KMS-11 (cell line): ENCODE data around the gene KCNRG.
A peak's percentile ranks its signal among the peaks of the same experiment; 100 is the strongest.

ENCODE experiments used
- H2AFZ ChIP-seq: fragments of 200-600 bp; sonication (generic); 2 replicates; pipeline ENCODE4 v1.6.1; 2016; ENCODE audit warnings: antibody characterized with exemption, mixed run types, low read depth
- H3K27ac ChIP-seq: fragments of 200-600 bp; sonication (generic); 2 replicates; pipeline ENCODE4 v1.6.1; 2016; ENCODE audit warnings: mild to moderate bottlenecking, mixed run types
- H3K27me3 ChIP-seq: fragments of 200-600 bp; sonication (generic); 2 replicates; pipeline ENCODE4 v1.6.1; 2017; ENCODE audit warnings: mild to moderate bottlenecking, low read depth, mixed run types, moderate library complexity; ENCODE audit not compliant: insufficient read depth
- H3K36me3 ChIP-seq: fragments of 200-600 bp; sonication (generic); 2 replicates; pipeline ENCODE4 v1.6.1; 2017; ENCODE audit warnings: mild to moderate bottlenecking, mixed run types; ENCODE audit not compliant: insufficient read depth
- H3K4me1 ChIP-seq: fragments of 200-600 bp; sonication (generic); 2 replicates; pipeline ENCODE4 v1.6.1; 2016; ENCODE audit warnings: mild to moderate bottlenecking, low read depth, mixed run types; ENCODE audit not compliant: poor library complexity, severe bottlenecking
- H3K4me2 ChIP-seq: fragments of 200-600 bp; sonication (generic); 2 replicates; pipeline ENCODE4 v1.7.0; 2016; ENCODE audit warnings: mild to moderate bottlenecking, mixed run types
- H3K4me3 ChIP-seq: fragments of 200-600 bp; sonication (generic); IDR thresholded peaks from 2 replicates; pipeline ENCODE4 v1.6.1; 2017; ENCODE audit warnings: low read depth, low read length, mixed read lengths; ENCODE audit not compliant: insufficient read depth
- H3K79me2 ChIP-seq: fragments of 200-600 bp; sonication (generic); 2 replicates; pipeline ENCODE4 v1.6.1; 2016; ENCODE audit warnings: low read depth, mixed run types; ENCODE audit not compliant: insufficient read depth
- H3K9ac ChIP-seq: fragments of 200-600 bp; sonication (generic); 2 replicates; pipeline ENCODE4 v1.6.1; 2016; ENCODE audit warnings: mild to moderate bottlenecking, mixed run types
- H4K20me1 ChIP-seq: fragments of 200-600 bp; sonication (generic); 2 replicates; pipeline ENCODE4 v1.6.1; 2016; ENCODE audit warnings: mild to moderate bottlenecking, mixed run types; ENCODE audit not compliant: insufficient read depth
- TF ChIP-seq, protein P1 (sequence below): fragments of 200-600 bp; sonication (generic); conservative IDR thresholded peaks from 2 replicates; pipeline ENCODE4 v1.6.1; 2017; ENCODE audit warnings: low read depth, mild to moderate bottlenecking, antibody characterized with exemption, low read length, moderate library complexity, mixed read lengths

Gene KCNRG

DNA sequence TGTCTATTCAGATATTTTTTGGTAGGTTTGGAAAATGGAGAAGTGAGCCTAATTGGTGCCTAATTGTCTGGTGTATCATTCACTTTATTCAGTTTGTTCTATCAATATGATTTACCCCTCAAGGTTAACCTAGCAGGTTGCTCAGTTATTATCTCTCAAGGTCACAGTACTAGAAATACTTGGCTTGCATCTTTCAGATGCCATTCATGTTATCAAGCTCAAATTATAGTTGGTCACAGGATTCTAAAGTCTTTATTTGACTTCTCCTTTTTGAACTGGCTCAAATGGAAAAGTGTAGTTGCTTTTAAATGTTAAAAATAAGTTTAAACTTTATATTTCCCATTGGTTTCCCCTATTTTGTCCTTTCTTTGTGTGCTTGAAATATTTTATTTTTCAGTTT, 2.6 kb downstream of the KCNRG start:
- no peak overlapping the region for H3K9ac ChIP-seq
- TF ChIP-seq, protein P1, sequence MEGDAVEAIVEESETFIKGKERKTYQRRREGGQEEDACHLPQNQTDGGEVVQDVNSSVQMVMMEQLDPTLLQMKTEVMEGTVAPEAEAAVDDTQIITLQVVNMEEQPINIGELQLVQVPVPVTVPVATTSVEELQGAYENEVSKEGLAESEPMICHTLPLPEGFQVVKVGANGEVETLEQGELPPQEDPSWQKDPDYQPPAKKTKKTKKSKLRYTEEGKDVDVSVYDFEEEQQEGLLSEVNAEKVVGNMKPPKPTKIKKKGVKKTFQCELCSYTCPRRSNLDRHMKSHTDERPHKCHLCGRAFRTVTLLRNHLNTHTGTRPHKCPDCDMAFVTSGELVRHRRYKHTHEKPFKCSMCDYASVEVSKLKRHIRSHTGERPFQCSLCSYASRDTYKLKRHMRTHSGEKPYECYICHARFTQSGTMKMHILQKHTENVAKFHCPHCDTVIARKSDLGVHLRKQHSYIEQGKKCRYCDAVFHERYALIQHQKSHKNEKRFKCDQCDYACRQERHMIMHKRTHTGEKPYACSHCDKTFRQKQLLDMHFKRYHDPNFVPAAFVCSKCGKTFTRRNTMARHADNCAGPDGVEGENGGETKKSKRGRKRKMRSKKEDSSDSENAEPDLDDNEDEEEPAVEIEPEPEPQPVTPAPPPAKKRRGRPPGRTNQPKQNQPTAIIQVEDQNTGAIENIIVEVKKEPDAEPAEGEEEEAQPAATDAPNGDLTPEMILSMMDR = no peak
- H3K79me2 ChIP-seq = no peaks in the 10 kb centered on the region
- no peaks in the 10 kb centered on the region for H3K27me3 ChIP-seq
- H3K36me3 ChIP-seq = no peaks in the 10 kb centered on the region
- no peak overlapping the region for H3K27ac ChIP-seq
- no peaks in the 10 kb centered on the region for H3K4me1 ChIP-seq
- no peak overlapping the region for H3K4me2 ChIP-seq
- no peak overlapping the region for H3K4me3 ChIP-seq
- no peaks in the 10 kb centered on the region for H4K20me1 ChIP-seq
- H2AFZ ChIP-seq = no peak overlapping the region

DNA sequence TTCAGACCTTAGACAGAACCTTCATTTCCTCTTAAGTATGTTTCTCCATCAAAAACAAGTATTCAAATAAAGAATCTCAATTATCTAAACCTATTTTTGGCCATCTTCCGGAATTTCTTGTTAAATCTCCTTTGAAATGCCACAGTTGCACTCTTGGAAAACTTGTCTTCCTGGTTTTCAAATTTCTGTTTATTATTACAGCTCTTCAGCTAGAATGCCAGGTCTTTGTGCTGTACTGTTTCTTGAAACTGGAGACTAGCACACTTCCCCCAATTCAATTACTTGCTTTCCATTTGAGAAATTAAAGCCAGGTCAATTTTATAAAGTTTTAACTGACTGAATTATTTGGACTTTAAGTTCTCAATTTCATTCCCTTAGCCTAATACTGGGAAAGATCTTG, 10.2 kb downstream of the KCNRG start:
- no peaks in the 10 kb centered on the region for H3K79me2 ChIP-seq
- H3K9ac ChIP-seq = no peak overlapping the region
- TF ChIP-seq, protein P1 = no peak
- no peak overlapping the region for H2AFZ ChIP-seq
- no peak overlapping the region for H3K4me2 ChIP-seq
- no peaks in the 10 kb centered on the region for H3K36me3 ChIP-seq
- no peak overlapping the region for H3K4me3 ChIP-seq
- H3K4me1 ChIP-seq = peaks cover 37% of the 10 kb centered on the region
- H4K20me1 ChIP-seq = no peaks in the 10 kb centered on the region
- H3K27ac ChIP-seq = no peak overlapping the region
- no peaks in the 10 kb centered on the region for H3K27me3 ChIP-seq

DNA sequence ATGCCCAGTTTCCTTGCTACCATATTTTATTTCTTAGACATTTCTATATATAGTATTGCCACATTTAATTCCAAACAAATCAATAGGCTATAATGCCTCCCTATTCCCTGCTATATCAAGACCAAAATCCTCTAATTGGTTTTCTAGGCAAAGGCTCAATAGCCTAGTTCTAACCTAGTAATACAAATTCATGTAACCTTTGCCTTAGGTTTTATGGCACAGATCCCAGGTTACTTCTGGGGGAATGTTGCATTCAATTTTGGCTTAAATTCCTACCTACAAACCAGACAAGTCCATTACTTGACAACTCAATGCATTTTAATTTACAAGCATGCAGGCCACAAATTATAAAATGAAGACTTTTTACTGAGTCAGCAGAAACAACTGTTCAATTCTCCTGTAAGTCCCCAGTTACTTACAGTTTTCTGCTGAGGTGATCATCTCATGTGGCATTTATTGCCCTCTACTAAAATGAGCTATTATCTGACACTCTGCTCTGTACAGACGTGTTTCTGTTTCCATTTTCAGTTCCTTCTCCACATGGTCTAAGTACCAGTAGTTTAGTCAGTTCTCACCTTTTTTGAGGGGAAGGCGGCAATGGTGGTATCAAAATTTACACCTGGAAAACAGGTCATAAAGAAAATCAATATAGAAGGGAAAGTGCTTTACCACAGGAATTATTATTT, 11.7 kb downstream of the KCNRG start:
- H3K4me2 ChIP-seq = peak overlapping the region; percentile 9; the same call in 1 of the 2 replicates

DNA sequence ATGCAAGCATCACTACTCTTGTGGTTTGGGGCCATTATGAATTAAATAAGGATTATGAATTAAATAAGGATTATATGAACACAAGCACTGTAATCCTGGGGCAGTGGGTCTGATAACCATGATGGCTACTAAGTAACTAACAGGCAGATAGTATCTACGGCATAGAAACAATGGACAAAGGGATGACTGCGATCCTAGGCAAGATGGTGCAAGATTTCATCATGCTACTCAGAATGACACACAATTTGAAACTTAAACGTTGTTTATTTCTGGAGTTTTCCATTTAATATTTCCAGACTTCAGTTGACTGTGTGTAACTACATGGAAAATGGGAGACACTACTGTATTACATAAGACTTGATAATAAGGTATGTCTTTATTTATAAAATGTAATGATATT, 15.1 kb downstream of the KCNRG start:
- Histone ChIP-seq H3K4me1 (peaks cover 37% of the 10 kb centered on the region), H3K9ac (no peak overlapping the region), H3K36me3 (no peaks in the 10 kb centered on the region), H3K79me2 (no peaks in the 10 kb centered on the region), H4K20me1 (no peaks in the 10 kb centered on the region), H3K4me2 (no peak overlapping the region), H3K27ac (no peak overlapping the region), H3K4me3 (no peak overlapping the region), H2AFZ (no peak overlapping the region), H3K27me3 (no peaks in the 10 kb centered on the region)
- TF ChIP-seq, protein P1 = no peak

More for the DNA sequence above, 11.7 kb downstream of the KCNRG start:
- H4K20me1 ChIP-seq = no peaks in the 10 kb centered on the region
- H3K4me1 ChIP-seq = peaks cover 37% of the 10 kb centered on the region
- TF ChIP-seq, protein P1 = no peak
- no peaks in the 10 kb centered on the region for H3K79me2 ChIP-seq
- H2AFZ ChIP-seq = no peak overlapping the region
- H3K36me3 ChIP-seq = no peaks in the 10 kb centered on the region
- peak overlapping the region; percentile 13; the same call in 1 of the 2 replicates for H3K27ac ChIP-seq
- H3K4me3 ChIP-seq = no peak overlapping the region
- no peaks in the 10 kb centered on the region for H3K27me3 ChIP-seq
- H3K9ac ChIP-seq = no peak overlapping the region
